Measurements from ENCODE around the gene CLCN5.

The CLCN5 gene

GRCh38 chrX:49959602-49960001, 37.2 kb downstream of the CLCN5 start:
- H3K27ac ChIP-seq, result no peak overlapping the region
- TF ChIP-seq CTCF (conservative IDR thresholded peaks at IDR 0.05), result no peak

GRCh38 chrX:49960061-49960460, 37.7 kb downstream of the CLCN5 start:
- H3K27ac ChIP-seq, result no peak overlapping the region
- no peak for TF ChIP-seq CTCF (conservative IDR thresholded peaks at IDR 0.05)

GRCh38 chrX:49970674-49971073, 48.3 kb downstream of the CLCN5 start:
- no peak overlapping the region for H3K27ac ChIP-seq
- no peak for TF ChIP-seq CTCF (conservative IDR thresholded peaks at IDR 0.05)

GRCh38 chrX:49972328-49972860, 50.0 kb downstream of the CLCN5 start:
- no peak for TF ChIP-seq CTCF (conservative IDR thresholded peaks at IDR 0.05)
- no peak overlapping the region for H3K27ac ChIP-seq

GRCh38 chrX:49976682-49977197, 54.3 kb downstream of the CLCN5 start:
- H3K27ac ChIP-seq, result no peak overlapping the region
- TF ChIP-seq CTCF (conservative IDR thresholded peaks at IDR 0.05), result no peak

GRCh38 chrX:49977319-49978090, 55.1 kb downstream of the CLCN5 start:
- H3K27ac ChIP-seq, result no peak overlapping the region
- TF ChIP-seq CTCF (conservative IDR thresholded peaks at IDR 0.05), result no peak

- TF ChIP-seq CTCF (conservative IDR thresholded peaks at IDR 0.05), result no peak
- H3K27ac ChIP-seq, result no peak overlapping the region
Measured at GRCh38 chrX:49978176-49978575, 55.8 kb downstream of the CLCN5 start.
